ENCODE measurements around the gene CYP17A1. TPM values are rescaled to one million over a fixed set of nuclear protein-coding genes. Genes with fewer than 3 reads are reported as not detected.

Gene CYP17A1
- total RNA-seq, 2 donors from 2014 or later = not detected

- peaks cover 6% of the 10 kb centered on the region for H3K4me1 ChIP-seq
- no peaks in the 10 kb centered on the region for H3K9me3 ChIP-seq
- peak overlapping the region in 2 of 4 donors; percentile 32 to 70 for H3K27ac ChIP-seq
- TF ChIP-seq POLR2A (IDR thresholded peaks at IDR 0.05) (peak in 1 of 3 donors; percentile 52), CTCF (IDR thresholded peaks at IDR 0.05) (no peak)
- WGBS, 2 donors = 46 to 56% methylated on average over 7 to 9 of the region's 9 CpGs
- no peak overlapping the region for H3K4me3 ChIP-seq
- ATAC-seq = peak; percentile 83
- no peaks in the 10 kb centered on the region for H3K27me3 ChIP-seq
- peak; percentile 45 to 83 (median 70) for DNase-seq
- H3K36me3 ChIP-seq (replicated peaks in 1 of 2; ENCODE audit: insufficient read depth in 1 of 2, low read depth in 2 of 2) = peaks cover 0 to 5% of the 10 kb centered on the region in 2 donors
- intact Hi-C loops (cut with DNase I) = no loop called here
These were observed 40.6 kb downstream of the CYP17A1 start for GRCh38 chr10:102796407-102797176.

GRCh38 chr10:102795453-102796406, 41.5 kb downstream of the CYP17A1 start:
- Histone ChIP-seq H3K27ac (peak overlapping the region in 2 of 4 donors; percentile 32 to 70), H3K36me3 (replicated peaks in 1 of 2; ENCODE audit: insufficient read depth in 1 of 2, low read depth in 2 of 2) (peaks cover 0 to 5% of the 10 kb centered on the region in 2 donors), H3K27me3 (no peaks in the 10 kb centered on the region), H3K4me1 (peaks cover 6% of the 10 kb centered on the region), H3K9me3 (no peaks in the 10 kb centered on the region), H3K4me3 (no peak overlapping the region)
- TF ChIP-seq CTCF (IDR thresholded peaks at IDR 0.05) (no peak), POLR2A (IDR thresholded peaks at IDR 0.05) (no peak)
- ATAC-seq (no peak), DNase-seq (no peak)
- intact Hi-C loops (cut with DNase I) = no loop called here
- WGBS, 2 donors = 73 to 83% methylated on average over 15 of the region's 15 CpGs

- no peaks in the 10 kb centered on the region for H3K36me3 ChIP-seq (replicated peaks in 1 of 2; ENCODE audit: insufficient read depth in 1 of 2, low read depth in 2 of 2)
- no peaks in the 10 kb centered on the region for H3K9me3 ChIP-seq
- no peak overlapping the region for H3K27ac ChIP-seq
- DNase-seq (no peak), ATAC-seq (no peak)
- intact Hi-C loops (cut with DNase I) = no loop called here
- TF ChIP-seq CTCF (IDR thresholded peaks at IDR 0.05) = no peak
- no peak for TF ChIP-seq POLR2A (IDR thresholded peaks at IDR 0.05)
- H3K27me3 ChIP-seq = no peaks in the 10 kb centered on the region
- peaks cover 6% of the 10 kb centered on the region for H3K4me1 ChIP-seq
- WGBS, 2 donors = 83 to 87% methylated on average over 8 of the region's 8 CpGs
- H3K4me3 ChIP-seq = no peak overlapping the region
These were observed 45.3 kb downstream of the CYP17A1 start for GRCh38 chr10:102791754-102792395.

GRCh38 chr10:102785818-102786217, 51.4 kb downstream of the CYP17A1 start:
- Histone ChIP-seq H3K27me3 (no peaks in the 10 kb centered on the region), H3K36me3 (replicated peaks in 1 of 2; ENCODE audit: insufficient read depth in 1 of 2, low read depth in 2 of 2) (no peaks in the 10 kb centered on the region), H3K27ac (no peak overlapping the region), H3K4me1 (peaks cover 29% of the 10 kb centered on the region), H3K4me3 (no peak overlapping the region), H3K9me3 (no peaks in the 10 kb centered on the region)
- DNase-seq (peak in 1 of 4 donors; percentile 40), ATAC-seq (no peak)
- 61 to 71% methylated on average over 2 of the region's 2 CpGs for WGBS, 2 donors
- intact Hi-C loops (cut with DNase I) = no loop called here
- no peak for TF ChIP-seq POLR2A (IDR thresholded peaks at IDR 0.05)
- TF ChIP-seq CTCF (IDR thresholded peaks at IDR 0.05) = no peak

Measured in body of pancreas (tissue), 4 donors.